IMR-90 (cell line): ENCODE results near the gene LSM14A. TPM values are rescaled to one million over a fixed set of nuclear protein-coding genes. Genes with fewer than 3 reads are reported as not detected.
A peak's percentile ranks its signal among the peaks of the same experiment; 100 is the strongest.
"Not testable (repeated sequence)": the region's sequence is repeated elsewhere in the genome, so short reads cannot be mapped to it uniquely, and the experiment has no call there.

Experiments
- ATAC-seq: fragments of 200-7000 bp; cut with Tn5 transposase; 2 replicates; pipeline ENCODE4 v1.9.1; 2020; ENCODE audit warnings: low read depth, mild to moderate bottlenecking, moderate library complexity
- BruUV-seq: library from RNA; stranded (reverse); fragments of 400-500 nt; replicated peaks from 2 replicates; lab custom pipeline; 2021; lab: Mats Ljungman, UMichigan
- CTCF ChIA-PET: fragments of 300-600 bp; formaldehyde crosslinking; extraction: SDS; loops from one replicate; lab custom pipeline; 2021; ENCODE audit warnings: antibody characterized with exemption; lab: Yijun Ruan, JAX
- POLR2A ChIA-PET: fragments of 300-600 bp; sonication (Branson Sonifier 250); formaldehyde crosslinking; loops from one replicate; lab custom pipeline; 2022; ENCODE audit warnings: antibody characterized with exemption; ENCODE audit not compliant: unreplicated experiment; lab: Charles Lee
- DNase-seq: peaks from one replicate; pipeline ENCODE4 v3.0.0; 2013
- H2AFZ ChIP-seq: replicated peaks from 2 replicates; pipeline ENCODE3; 2013; ENCODE audit warnings: low read length, mild to moderate bottlenecking; ENCODE audit not compliant: poor library complexity
- H2AK5ac ChIP-seq: 2 replicates; pipeline ENCODE4 v1.6.1; 2013; ENCODE audit warnings: low read depth, low read length, inconsistent platforms
- H2AK9ac ChIP-seq: replicated peaks from 2 replicates; pipeline ENCODE3; 2013; ENCODE audit warnings: mild to moderate bottlenecking, low read depth, low read length, moderate library complexity; ENCODE audit not compliant: poor library complexity
- H2BK120ac ChIP-seq: 2 replicates; pipeline ENCODE4 v1.6.1; 2013; ENCODE audit warnings: low read depth, low read length, inconsistent platforms
- H2BK15ac ChIP-seq: 3 replicates; pipeline ENCODE4 v1.6.1; 2013; ENCODE audit warnings: low read depth, low read length, inconsistent platforms
- H2BK20ac ChIP-seq: 2 replicates; pipeline ENCODE4 v1.6.1; 2013; ENCODE audit warnings: low read depth, mild to moderate bottlenecking, inconsistent platforms, low read length, moderate library complexity
- H2BK5ac ChIP-seq: 2 replicates; pipeline ENCODE4 v1.6.1; 2013; ENCODE audit warnings: mild to moderate bottlenecking, low read depth, low read length, inconsistent platforms; ENCODE audit not compliant: poor library complexity, severe bottlenecking
- H3K14ac ChIP-seq: replicated peaks from 2 replicates; pipeline ENCODE4 v1.6.1; 2013; ENCODE audit warnings: low read depth, low read length, inconsistent platforms
- H3K18ac ChIP-seq: 2 replicates; pipeline ENCODE4 v1.6.1; 2013; ENCODE audit warnings: low read depth, low read length, control low read depth
- H3K23ac ChIP-seq: 2 replicates; pipeline ENCODE4 v1.6.1; 2013; ENCODE audit warnings: low read depth, low read length, inconsistent platforms
- H3K27ac ChIP-seq: 2 replicates; pipeline ENCODE4 v1.5.1; 2013; ENCODE audit warnings: mild to moderate bottlenecking, control low read depth, low read length; ENCODE audit not compliant: insufficient read depth
- H3K27me3 ChIP-seq: 2 replicates; pipeline ENCODE4 v1.6.1; 2013; ENCODE audit warnings: low read length; ENCODE audit not compliant: control insufficient read depth, insufficient read depth
- H3K36me3 ChIP-seq: 2 replicates; pipeline ENCODE4 v1.6.1; 2013; ENCODE audit warnings: low read length, mixed read lengths; ENCODE audit not compliant: control insufficient read depth, insufficient read depth
- H3K4ac ChIP-seq: 2 replicates; pipeline ENCODE4 v1.6.1; 2013; ENCODE audit warnings: low read depth, low read length, inconsistent platforms
- H3K4me1 ChIP-seq: 2 replicates; pipeline ENCODE4 v1.6.1; 2013; ENCODE audit warnings: low read length, mixed read lengths; ENCODE audit not compliant: control insufficient read depth, insufficient read depth
- H3K4me2 ChIP-seq: 2 replicates; pipeline ENCODE4 v1.6.1; 2013; ENCODE audit warnings: low read depth, mild to moderate bottlenecking, control low read depth, low read length, moderate library complexity
- H3K4me3 ChIP-seq: 2 replicates; pipeline ENCODE4 v1.5.1; 2013; ENCODE audit warnings: low read depth, mild to moderate bottlenecking, control low read depth, low read length, moderate library complexity; ENCODE audit not compliant: insufficient read depth
- H3K56ac ChIP-seq: 2 replicates; pipeline ENCODE4 v1.6.1; 2013; ENCODE audit warnings: low read length, inconsistent platforms; ENCODE audit not compliant: insufficient read depth; ENCODE audit errors: extremely low read depth
- H3K79me1 ChIP-seq, 2 experiments: 2 replicates each; pipeline ENCODE4 v1.6.1; 2013; ENCODE audit warnings: low read length in 2 of 2, inconsistent platforms in 1 of 2, low read depth in 1 of 2
- H3K9ac ChIP-seq: 2 replicates; pipeline ENCODE4 v1.6.1; 2013; ENCODE audit warnings: low read depth, low read length, control low read depth
- H3K9me1 ChIP-seq: 2 replicates; pipeline ENCODE4 v1.6.1; 2013; ENCODE audit warnings: low read length, inconsistent platforms; ENCODE audit not compliant: insufficient read depth
- H3K9me3 ChIP-seq: 2 replicates; pipeline ENCODE4 v1.6.1; 2013; ENCODE audit warnings: low read length; ENCODE audit not compliant: control insufficient read depth, insufficient read depth
- H4K20me1 ChIP-seq: 2 replicates; pipeline ENCODE4 v1.6.1; 2013; ENCODE audit warnings: low read length, inconsistent platforms; ENCODE audit not compliant: insufficient read depth
- H4K5ac ChIP-seq: 2 replicates; pipeline ENCODE4 v1.6.1; 2013; ENCODE audit warnings: mild to moderate bottlenecking, low read depth, low read length, control low read depth
- H4K8ac ChIP-seq, 2 experiments: 2 replicates each; pipeline ENCODE4 v1.6.1; 2013; ENCODE audit warnings: low read depth in 2 of 2, low read length in 2 of 2, control low read depth in 1 of 2, inconsistent platforms in 1 of 2
- H4K91ac ChIP-seq: 2 replicates; pipeline ENCODE4 v1.6.1; 2013; ENCODE audit warnings: low read depth, low read length, inconsistent platforms; ENCODE audit not compliant: insufficient read depth
- WGBS, 2 experiments: methylation state at CpG; one replicate each; pipeline versions ENCODE4 v1.1.5 to v1.1.7; 2013; ENCODE audit warnings: missing lambda C conversion rate in 2 of 2; ENCODE audit not compliant: insufficient read length in 1 of 2; ENCODE audit errors: extremely low coverage in 2 of 2; 5-methylcytosine and 5-hydroxymethylcytosine counted together
- dilution Hi-C: fragments of 300-500 bp; cut with HindIII; formaldehyde crosslinking; loops from one replicate; pipeline ENCODE4 v1.14.3; 2018; ENCODE audit warnings: low sequenced_read_pairs; ENCODE audit not compliant: unreplicated experiment
- in situ Hi-C: fragments of 300-500 bp; cut with MboI; formaldehyde crosslinking; loops from 3 replicates; pipeline ENCODE4 v1.14.3; 2019; ENCODE audit warnings: low sequenced_read_pairs, inconsistent platforms, mixed read lengths
- intact Hi-C: fragments of 100-400 bp; cut with micrococcal nuclease; formaldehyde crosslinking; loops from 2 replicates; pipeline ENCODE4 v1.10.0; 2022
- polyA plus RNA-seq, 3 experiments: library from polyadenylated mRNA; depleted of rRNA; stranded (reverse); fragments of >200 nt; gene quantifications; 2 replicates each; pipeline ENCODE4 v1.2.3, GENCODE V29; 2012; ENCODE audit warnings: low replicate concordance in 1 of 3
- total RNA-seq: library from RNA; depleted of rRNA; stranded (reverse); fragments of >200 nt; gene quantifications from 2 replicates; pipeline ENCODE4 v1.2.3, GENCODE V29; 2012

LSM14A gene
- total and polyA plus RNA-seq, 2 of the 4 experiments (the other 2 are of a cell fraction), result 44.3 to 54.8 TPM

- H4K20me1 ChIP-seq, H2BK5ac ChIP-seq, CTCF ChIA-PET, ATAC-seq, H3K4me2 ChIP-seq, H3K9me1 ChIP-seq, H3K9me3 ChIP-seq, H3K4me3 ChIP-seq, H3K56ac ChIP-seq, in situ Hi-C loops, H3K36me3 ChIP-seq, H3K27ac ChIP-seq, H3K23ac ChIP-seq, H3K27me3 ChIP-seq, dilution Hi-C loops, H3K18ac ChIP-seq, H3K4me1 ChIP-seq, BruUV-seq, H2AK9ac ChIP-seq, H2AFZ ChIP-seq, H3K9ac ChIP-seq, POLR2A ChIA-PET, DNase-seq, H3K14ac ChIP-seq, H2BK120ac ChIP-seq, intact Hi-C loops: not testable (repeated sequence)
- Histone ChIP-seq H4K91ac (peak overlapping the region; percentile 16; the same call in 1 of the 2 replicates), H4K8ac (peak overlapping the region in 1 of 2 experiments; percentile 99; a peak in 1 of 4 replicates), H4K5ac (peak overlapping the region; percentile 13; the same call in 1 of the 2 replicates), H3K79me1 (peaks cover 4 to 33% of the 10 kb centered on the region in 2 experiments; a peak in 3 of 4 replicates), H3K4ac (peak overlapping the region; percentile 22; the same call in 1 of the 2 replicates), H2BK20ac (peak overlapping the region; percentile 49; the same call in 1 of the 2 replicates), H2BK15ac (0 out of 3 replicates have a peak overlapping the region, but pooled peaks have one; percentile 23), H2AK5ac (peak overlapping the region; percentile 33; the same call in 1 of the 2 replicates)
- no CpG with 5 or more reads among the region's 14 CpGs for WGBS, 2 experiments
Observed at GRCh38 chr19:34253167-34253566, 80.9 kb downstream of the LSM14A start.

- H3K27me3 ChIP-seq, H3K4me1 ChIP-seq, H3K9me3 ChIP-seq, H2AK9ac ChIP-seq, DNase-seq, H2BK120ac ChIP-seq, H3K9me1 ChIP-seq, CTCF ChIA-PET, H4K20me1 ChIP-seq, H3K14ac ChIP-seq, ATAC-seq, dilution Hi-C loops, H3K36me3 ChIP-seq, BruUV-seq, POLR2A ChIA-PET, in situ Hi-C loops: not testable (repeated sequence)
- Histone ChIP-seq H3K56ac (peak overlapping the region; percentile 73; the same call in 1 of the 2 replicates), H3K4me2 (peak overlapping the region; percentile 99), H3K4me3 (peak overlapping the region; percentile 95), H3K9ac (peak overlapping the region; percentile 92), H3K27ac (peak overlapping the region; percentile 91; the same call in 1 of the 2 replicates), H2AK5ac (peak overlapping the region; percentile 33), H3K4ac (peak overlapping the region; percentile 91), H4K5ac (peak overlapping the region; percentile 93), H2BK5ac (peak overlapping the region; percentile 89), H3K18ac (peak overlapping the region; percentile 73; the same call in 1 of the 2 replicates), H3K23ac (peak overlapping the region; percentile 94; the same call in 1 of the 2 replicates), H4K8ac (peak overlapping the region; percentile 82 to 99; a peak in 3 of 4 replicates), H2BK15ac (0 out of 3 replicates have a peak overlapping the region, but pooled peaks have one; percentile 96), H4K91ac (peak overlapping the region; percentile 16; the same call in 1 of the 2 replicates), H2BK20ac (peak overlapping the region; percentile 57; the same call in 1 of the 2 replicates), H3K79me1 (peaks cover 4 to 36% of the 10 kb centered on the region in 2 experiments; a peak in 3 of 4 replicates), H2AFZ (peak overlapping the region; percentile 99)
- intact Hi-C loops, result loop anchor here (2.0 kb wide), 2 partner anchors 33 to 83 kb away; no protein-coding TSS in a partner anchor
- WGBS, 2 experiments, result 80% methylated on average over 2 of the region's 17 CpGs; no CpG with 5 or more reads in 1 of the 2 experiments
Observed at GRCh38 chr19:34253681-34254045, 81.4 kb downstream of the LSM14A start.
